GM10248 (cell line): ENCODE results near the gene TRAPPC3.

ENCODE experiments used
- CTCF ChIA-PET: fragments of 300-600 bp; sonication (Branson Sonifier 250); formaldehyde crosslinking; extraction: SDS; loops from one replicate; lab custom pipeline; 2021; ENCODE audit warnings: antibody characterized with exemption; lab: Yijun Ruan, JAX
- POLR2A ChIA-PET: fragments of 350-650 bp; sonication (Branson Sonifier 250); formaldehyde crosslinking; extraction: SDS; loops from one replicate; lab custom pipeline; 2020; ENCODE audit warnings: antibody characterized with exemption; lab: Yijun Ruan, JAX
- DNase-seq: peaks from one replicate; pipeline ENCODE4 v3.0.0; 2012; ENCODE audit errors: extremely low spot score
- CTCF ChIP-seq: IDR thresholded peaks from 2 replicates; pipeline ENCODE4 v1.5.1; 2012; ENCODE audit warnings: mild to moderate bottlenecking, low read depth; ENCODE audit errors: extremely low read depth, missing control alignments, control extremely low read depth

The TRAPPC3 gene

GRCh38 chr1:36126005-36126716, 23.1 kb downstream of the TRAPPC3 start:
- no peak for DNase-seq
- CTCF ChIA-PET, result interaction anchor here (4.3 kb wide), 1 partner anchor 8 kb away, joined by 15 read pairs; no protein-coding TSS in a partner anchor
- POLR2A ChIA-PET, result no interaction called here
- no peak for TF ChIP-seq CTCF

GRCh38 chr1:36125129-36125991, 23.9 kb downstream of the TRAPPC3 start, which contains the start of gene COL8A2:
Gene COL8A2 (minus strand): TSS chr1:36125222. CDS start chr1:36100242, 24,980 bp downstream.
- TF ChIP-seq CTCF, result no peak
- CTCF ChIA-PET, result no interaction called here
- no peak for DNase-seq
- POLR2A ChIA-PET, result no interaction called here

GRCh38 chr1:36124404-36125128, 24.7 kb downstream of the TRAPPC3 start:
- no peak for DNase-seq
- ChIA-PET CTCF (no interaction called here), POLR2A (no interaction called here)
- no peak for TF ChIP-seq CTCF

- ChIA-PET POLR2A (no interaction called here), CTCF (interaction anchor here (0.9 to 1.1 kb wide), 2 partner anchors 9 to 20 kb away, joined by 3 read pairs; no protein-coding TSS in a partner anchor)
- DNase-seq, result peak; percentile 65
- TF ChIP-seq CTCF, result no peak
Observed at GRCh38 chr1:36123356-36123755, 25.9 kb downstream of the TRAPPC3 start.

- no peak for DNase-seq
- ChIA-PET POLR2A (no interaction called here), CTCF (interaction anchor here (1.1 to 1.6 kb wide), 3 partner anchors 10 to 163 kb away, joined by 3 to 5 read pairs (median 4); no protein-coding TSS in a partner anchor)
- TF ChIP-seq CTCF, result no peak
Observed at GRCh38 chr1:36122062-36123030, 26.9 kb downstream of the TRAPPC3 start.
